ENCODE results near the gene DNAAF5. TPM values are rescaled to one million over a fixed set of nuclear protein-coding genes. Genes with fewer than 3 reads are reported as not detected.

Gene DNAAF5
- total RNA-seq, 4 donors from 2014 or later, result 19.0 to 25.3 (median 24.1) TPM

DNA sequence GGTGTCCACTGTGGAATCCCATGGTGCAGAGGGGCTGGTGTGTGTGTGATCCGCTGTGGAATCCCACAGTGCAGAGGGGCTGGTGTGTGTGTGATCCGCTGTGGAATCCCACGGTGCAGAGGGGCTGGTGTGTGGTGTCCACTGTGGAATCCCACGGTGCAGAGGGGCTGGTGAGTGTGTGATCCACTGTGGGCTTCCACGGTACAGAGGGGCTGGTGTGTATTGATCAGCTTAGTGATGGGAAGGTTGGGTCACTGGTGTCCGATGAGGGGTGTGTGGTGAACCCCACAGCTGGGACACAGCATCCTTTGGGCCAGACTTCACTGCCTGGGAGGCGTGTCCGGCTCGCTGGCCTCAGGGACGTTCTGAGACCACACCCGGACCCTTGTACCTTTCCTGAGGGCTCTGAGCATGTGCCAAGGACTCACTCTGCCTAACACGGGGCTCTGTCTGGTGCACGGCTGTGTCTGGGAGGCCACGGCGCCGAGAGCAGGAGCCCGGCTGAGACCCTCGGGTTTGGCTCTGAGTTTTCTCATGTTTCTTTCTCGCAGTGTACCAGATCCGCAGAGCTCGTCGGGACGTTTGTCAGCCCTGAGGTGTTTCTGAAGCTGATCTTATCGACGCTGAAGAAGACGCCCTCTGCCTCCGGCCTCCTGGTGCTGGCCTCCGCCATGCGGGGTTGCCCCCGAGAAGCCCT, 29.9 kb downstream of the DNAAF5 start:
- 91 to 94% methylated on average over 30 of the region's 30 CpGs for WGBS, 2 donors
- H3K4me3 ChIP-seq (ENCODE audit: low read depth, poor library complexity, severe bottlenecking), result no peak overlapping the region
- TF ChIP-seq, protein P1, sequence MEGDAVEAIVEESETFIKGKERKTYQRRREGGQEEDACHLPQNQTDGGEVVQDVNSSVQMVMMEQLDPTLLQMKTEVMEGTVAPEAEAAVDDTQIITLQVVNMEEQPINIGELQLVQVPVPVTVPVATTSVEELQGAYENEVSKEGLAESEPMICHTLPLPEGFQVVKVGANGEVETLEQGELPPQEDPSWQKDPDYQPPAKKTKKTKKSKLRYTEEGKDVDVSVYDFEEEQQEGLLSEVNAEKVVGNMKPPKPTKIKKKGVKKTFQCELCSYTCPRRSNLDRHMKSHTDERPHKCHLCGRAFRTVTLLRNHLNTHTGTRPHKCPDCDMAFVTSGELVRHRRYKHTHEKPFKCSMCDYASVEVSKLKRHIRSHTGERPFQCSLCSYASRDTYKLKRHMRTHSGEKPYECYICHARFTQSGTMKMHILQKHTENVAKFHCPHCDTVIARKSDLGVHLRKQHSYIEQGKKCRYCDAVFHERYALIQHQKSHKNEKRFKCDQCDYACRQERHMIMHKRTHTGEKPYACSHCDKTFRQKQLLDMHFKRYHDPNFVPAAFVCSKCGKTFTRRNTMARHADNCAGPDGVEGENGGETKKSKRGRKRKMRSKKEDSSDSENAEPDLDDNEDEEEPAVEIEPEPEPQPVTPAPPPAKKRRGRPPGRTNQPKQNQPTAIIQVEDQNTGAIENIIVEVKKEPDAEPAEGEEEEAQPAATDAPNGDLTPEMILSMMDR (IDR thresholded peaks at IDR 0.05), result no peak
- no peak for TF ChIP-seq POLR2A (IDR thresholded peaks at IDR 0.05)
- no peak for DNase-seq (ENCODE audit: low spot score in 2 of 2)
- intact Hi-C loops (cut with DNase I; ENCODE audit: low total_unique reads), result no loop called here

DNA sequence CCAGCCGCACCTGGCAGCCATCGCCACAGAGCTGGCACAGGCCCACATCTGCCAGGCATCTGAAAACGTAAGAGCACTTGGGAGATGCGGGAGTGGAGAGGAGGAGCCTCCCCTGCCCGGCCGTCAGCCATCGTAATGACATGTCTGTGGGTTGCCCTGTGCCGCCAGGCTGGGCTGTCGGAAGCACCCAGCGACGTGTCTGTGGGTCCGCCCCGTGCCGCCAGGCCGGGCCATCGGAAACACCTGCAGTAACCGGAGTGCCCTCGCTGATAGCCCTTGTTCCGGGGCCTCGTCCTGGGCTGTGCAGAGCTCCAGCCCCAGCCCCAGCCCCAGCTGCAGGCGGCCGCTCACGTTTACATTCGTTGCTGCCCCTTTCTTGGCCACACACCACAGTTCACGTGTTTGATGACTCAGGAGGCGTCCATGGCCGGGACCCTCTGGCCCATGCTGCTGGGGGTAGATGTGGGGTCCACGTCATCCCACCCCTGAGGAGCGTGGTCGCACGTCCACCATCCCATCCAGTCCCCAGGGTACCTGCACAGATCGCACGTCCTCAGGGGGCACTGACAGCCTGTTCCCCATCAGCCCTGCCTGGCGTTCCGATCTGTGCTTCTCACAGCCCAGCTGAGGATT, 30.5 kb downstream of the DNAAF5 start:
- no peak overlapping the region for H3K4me3 ChIP-seq (ENCODE audit: low read depth, poor library complexity, severe bottlenecking)
- DNase-seq (ENCODE audit: low spot score in 2 of 2), result no peak
- TF ChIP-seq, protein P1 (IDR thresholded peaks at IDR 0.05), result no peak
- no peak for TF ChIP-seq POLR2A (IDR thresholded peaks at IDR 0.05)
- intact Hi-C loops (cut with DNase I; ENCODE audit: low total_unique reads), result no loop called here
- 92 to 95% methylated on average over 28 to 35 of the region's 35 CpGs for WGBS, 2 donors

DNA sequence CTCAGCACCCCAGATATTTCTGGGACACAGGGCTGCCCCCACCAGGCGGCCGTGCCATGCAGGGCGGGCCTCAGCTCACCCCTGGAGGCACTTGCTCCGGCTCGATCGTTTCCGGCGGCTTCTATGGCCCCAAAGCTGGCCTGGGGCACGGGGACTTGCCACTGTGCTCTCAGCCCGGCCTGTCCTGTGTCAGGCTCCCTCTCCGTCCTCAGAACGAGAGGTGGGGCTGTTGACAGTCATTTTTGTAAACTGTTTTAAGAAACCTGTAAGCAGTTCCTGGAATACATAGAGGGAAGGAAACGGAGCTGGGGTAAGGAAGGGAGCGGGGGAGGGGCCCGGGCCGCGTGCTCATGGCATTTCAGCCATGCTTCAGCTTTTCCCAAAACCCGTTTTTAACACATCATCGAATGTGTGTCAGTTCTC, 31.3 kb downstream of the DNAAF5 start:
- WGBS, 2 donors, result 88 to 90% methylated on average over 16 to 19 of the region's 19 CpGs
- DNase-seq (ENCODE audit: low spot score in 2 of 2), result no peak
- no peak for TF ChIP-seq POLR2A (IDR thresholded peaks at IDR 0.05)
- TF ChIP-seq, protein P1 (IDR thresholded peaks at IDR 0.05), result no peak
- no peak overlapping the region for H3K4me3 ChIP-seq (ENCODE audit: low read depth, poor library complexity, severe bottlenecking)
- intact Hi-C loops (cut with DNase I; ENCODE audit: low total_unique reads), result no loop called here

DNA sequence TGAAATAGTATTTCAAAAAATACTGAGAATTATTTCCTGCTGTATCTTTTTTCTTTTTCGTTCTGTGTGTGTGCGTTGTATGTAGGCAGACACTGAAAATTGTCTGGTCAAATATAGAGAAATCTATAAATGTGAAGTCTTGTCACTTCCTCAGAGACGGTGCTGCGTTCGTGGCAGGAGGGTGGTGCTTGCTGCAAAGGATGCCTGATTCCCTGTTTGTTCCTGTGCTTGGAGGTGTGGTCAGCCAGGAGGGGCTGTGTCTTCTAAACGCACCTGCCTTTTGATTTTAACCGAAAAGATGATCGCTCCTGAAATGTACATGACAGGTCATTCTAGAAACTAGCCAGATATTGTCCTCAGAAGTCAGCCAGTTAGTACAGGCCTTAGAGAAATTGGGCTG, 33.1 kb downstream of the DNAAF5 start:
- 92 to 93% methylated on average over 8 of the region's 8 CpGs for WGBS, 2 donors
- no peak for TF ChIP-seq POLR2A (IDR thresholded peaks at IDR 0.05)
- TF ChIP-seq, protein P1 (IDR thresholded peaks at IDR 0.05), result no peak
- DNase-seq (ENCODE audit: low spot score in 2 of 2), result no peak
- intact Hi-C loops (cut with DNase I; ENCODE audit: low total_unique reads), result no loop called here
- no peak overlapping the region for H3K4me3 ChIP-seq (ENCODE audit: low read depth, poor library complexity, severe bottlenecking)

DNA sequence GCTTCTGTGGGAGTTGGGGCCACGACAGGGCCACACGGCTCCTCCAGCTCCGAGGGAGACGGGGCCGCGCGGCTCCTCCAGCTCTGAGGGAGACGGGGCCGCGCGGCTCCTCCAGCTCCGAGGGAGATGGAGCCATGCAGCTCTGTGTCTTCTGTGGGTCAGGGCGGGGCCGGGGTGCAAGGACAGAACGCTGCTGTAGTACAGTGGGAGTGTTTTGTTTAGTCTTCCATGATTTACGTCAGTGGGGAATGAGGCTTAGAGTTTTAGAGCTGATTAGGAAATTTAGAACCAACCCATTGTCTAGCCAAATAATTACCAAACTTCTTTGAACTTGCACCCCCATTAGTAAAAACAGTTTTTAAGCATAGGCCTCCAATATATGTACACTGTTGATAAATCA, 33.5 kb downstream of the DNAAF5 start:
- no peak for TF ChIP-seq POLR2A (IDR thresholded peaks at IDR 0.05)
- TF ChIP-seq, protein P1 (IDR thresholded peaks at IDR 0.05), result no peak
- no peak for DNase-seq (ENCODE audit: low spot score in 2 of 2)
- intact Hi-C loops (cut with DNase I; ENCODE audit: low total_unique reads), result no loop called here
- no peak overlapping the region for H3K4me3 ChIP-seq (ENCODE audit: low read depth, poor library complexity, severe bottlenecking)
- WGBS, 2 donors, result 79 to 90% methylated on average over 16 of the region's 16 CpGs

Measured in lower leg skin (tissue), 4 donors.